HEK293T (cell line): ENCODE measurements around the gene SLC40A1.

ENCODE experiments used
- ARNT ChIP-seq: fragments of 450-650 bp; IDR thresholded peaks from 2 replicates; pipeline ENCODE4 v1.6.1; 2017; ENCODE audit warnings: mild to moderate bottlenecking
- BHLHE40 ChIP-seq: fragments of 450-650 bp; IDR thresholded peaks from 2 replicates; pipeline ENCODE4 v1.6.1; 2016; ENCODE audit warnings: mild to moderate bottlenecking, moderate library complexity, borderline replicate concordance
- FOXA1 ChIP-seq: fragments of 450-650 bp; IDR thresholded peaks from 2 replicates; pipeline ENCODE4 v1.6.1; 2016; ENCODE audit warnings: mild to moderate bottlenecking
- FOXK2 ChIP-seq: fragments of 450-650 bp; IDR thresholded peaks from 2 replicates; pipeline ENCODE4 v1.6.1; 2016; ENCODE audit warnings: mild to moderate bottlenecking
- FOXM1 ChIP-seq: fragments of 450-650 bp; IDR thresholded peaks from 2 replicates; pipeline ENCODE4 v1.6.1; 2017; ENCODE audit warnings: mild to moderate bottlenecking, borderline replicate concordance
- HDGF ChIP-seq: fragments of 450-650 bp; IDR thresholded peaks from 2 replicates; pipeline ENCODE4 v1.6.1; 2017; ENCODE audit warnings: antibody characterized with exemption, borderline replicate concordance
- NFRKB ChIP-seq: fragments of 450-650 bp; IDR thresholded peaks from 2 replicates; pipeline ENCODE4 v1.6.1; 2016; ENCODE audit warnings: mild to moderate bottlenecking, moderate library complexity
- SP1 ChIP-seq: fragments of 450-650 bp; IDR thresholded peaks from 2 replicates; pipeline ENCODE4 v1.6.1; 2017
- SUZ12 ChIP-seq: fragments of 450-650 bp; IDR thresholded peaks from 2 replicates; pipeline ENCODE4 v1.6.1; 2016; ENCODE audit warnings: mild to moderate bottlenecking
- TF ChIP-seq, protein P1 (sequence below): fragments of 450-650 bp; IDR thresholded peaks from 2 replicates; pipeline ENCODE4 v1.6.1; 2016

DNA sequence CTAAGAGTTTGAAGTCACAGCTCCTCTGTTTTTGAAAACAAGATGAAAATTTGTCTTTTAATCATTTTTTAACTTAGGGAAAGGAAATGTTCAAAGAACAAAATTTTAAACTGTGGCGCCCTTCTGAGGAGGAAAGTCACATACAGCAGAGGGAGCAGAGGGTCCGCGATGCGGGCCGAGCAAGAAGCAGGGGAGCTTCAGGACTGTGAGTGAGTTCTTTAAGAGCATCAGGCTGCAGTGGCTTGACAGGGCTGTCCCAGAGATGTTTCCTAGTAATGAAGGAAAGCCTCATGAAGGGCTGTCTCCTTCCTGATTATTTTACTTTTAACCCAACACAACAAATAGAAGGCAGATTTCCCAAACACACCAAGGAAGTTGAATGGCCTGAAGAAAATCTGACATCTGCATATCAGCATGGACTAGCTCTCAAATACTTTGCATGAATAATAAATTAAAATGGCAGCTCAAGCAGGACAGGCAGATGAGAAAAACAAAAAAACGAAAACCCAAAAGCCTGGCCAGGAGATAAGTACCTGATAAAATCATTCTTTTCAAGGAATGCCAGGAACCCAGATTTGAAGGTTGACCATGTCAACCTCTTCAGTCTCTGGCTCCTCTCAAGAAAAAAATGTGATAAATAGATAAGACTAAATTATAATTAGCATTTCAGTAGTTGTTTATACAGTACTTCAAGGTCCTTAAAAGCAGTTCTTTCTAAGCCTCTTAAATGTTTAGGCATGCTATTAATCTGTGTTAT is 60.8 kb downstream of the SLC40A1 start:
- TF ChIP-seq FOXK2 (no peak), HDGF (no peak), NFRKB (no peak), FOXM1 (no peak), BHLHE40 (no peak), SP1 (no peak), ARNT (no peak), SUZ12 (no peak), FOXA1 (no peak)
- TF ChIP-seq, protein P1, sequence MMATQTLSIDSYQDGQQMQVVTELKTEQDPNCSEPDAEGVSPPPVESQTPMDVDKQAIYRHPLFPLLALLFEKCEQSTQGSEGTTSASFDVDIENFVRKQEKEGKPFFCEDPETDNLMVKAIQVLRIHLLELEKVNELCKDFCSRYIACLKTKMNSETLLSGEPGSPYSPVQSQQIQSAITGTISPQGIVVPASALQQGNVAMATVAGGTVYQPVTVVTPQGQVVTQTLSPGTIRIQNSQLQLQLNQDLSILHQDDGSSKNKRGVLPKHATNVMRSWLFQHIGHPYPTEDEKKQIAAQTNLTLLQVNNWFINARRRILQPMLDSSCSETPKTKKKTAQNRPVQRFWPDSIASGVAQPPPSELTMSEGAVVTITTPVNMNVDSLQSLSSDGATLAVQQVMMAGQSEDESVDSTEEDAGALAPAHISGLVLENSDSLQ = no peak
